ENCODE measurements around the gene ZBTB21. TPM values are rescaled to one million over a fixed set of nuclear protein-coding genes. Genes with fewer than 3 reads are reported as not detected.

The ZBTB21 gene
- total and polyA plus RNA-seq, 2 experiments from 2014 or later: 10.7 TPM

GRCh38 chr21:41965461-41966013 lies 44.6 kb downstream of the ZBTB21 start:
- no peak for TF ChIP-seq EZH2 (IDR thresholded peaks at IDR 0.05; ENCODE audit: insufficient read depth, poor library complexity, severe bottlenecking)
- TF ChIP-seq EZH2phosphoT487 (IDR thresholded peaks at IDR 0.05; ENCODE audit: insufficient read depth, low read depth): no peak
- Histone ChIP-seq H2AFZ (no peak overlapping the region), H3K9ac (no peak overlapping the region), H3K9me2 (ENCODE audit: insufficient read depth) (no peaks in the 10 kb centered on the region), H3K4me1 (ENCODE audit: insufficient read depth) (no peaks in the 10 kb centered on the region), H4K20me1 (ENCODE audit: insufficient read depth) (no peaks in the 10 kb centered on the region), H3F3A (ENCODE audit: insufficient read depth) (no peaks in the 10 kb centered on the region), H3K4me3 (no peak overlapping the region), H3K27ac (no peak overlapping the region), H3K79me2 (ENCODE audit: insufficient read depth) (no peaks in the 10 kb centered on the region), H3K4me2 (ENCODE audit: unreplicated experiment) (no peak overlapping the region), H3K36me3 (ENCODE audit: low read depth) (no peaks in the 10 kb centered on the region), H3K27me3 (replicated peaks; ENCODE audit: insufficient read depth) (no peaks in the 10 kb centered on the region), H3K9me3 (ENCODE audit: low read depth) (no peaks in the 10 kb centered on the region)
- in situ Hi-C loops (cut with MboI): no loop called here
- no peak for DNase-seq
- WGBS, 2 experiments (ENCODE audit: low coverage in 1 of 2, low lambda C conversion rate in 2 of 2, missing lambda C conversion rate in 2 of 2): 79 to 81% methylated on average over 10 of the region's 10 CpGs

DNA sequence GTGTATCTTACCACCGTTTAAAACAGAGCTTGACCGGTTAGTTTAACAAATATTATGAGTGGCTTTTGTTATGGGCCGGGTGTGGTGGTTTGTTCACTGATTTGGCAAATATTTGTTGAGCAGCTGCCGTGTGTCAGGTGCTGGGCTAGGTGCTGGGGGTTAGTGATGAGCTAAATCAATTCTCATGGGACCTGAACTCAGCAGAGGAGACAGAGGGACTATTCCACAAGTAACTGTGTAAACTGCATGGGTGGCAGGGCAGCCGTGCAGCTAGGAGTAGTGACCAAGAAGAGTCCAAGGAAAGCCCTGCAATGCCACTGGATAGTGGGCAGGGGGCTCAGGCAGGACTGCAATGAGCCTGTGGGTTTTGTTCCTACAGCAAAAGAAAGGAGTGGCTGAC lies 45.1 kb downstream of the ZBTB21 start:
- H3K4me1 ChIP-seq (ENCODE audit: insufficient read depth): no peaks in the 10 kb centered on the region
- no peak overlapping the region for H3K27ac ChIP-seq
- H3K9me3 ChIP-seq (ENCODE audit: low read depth): no peaks in the 10 kb centered on the region
- H3K27me3 ChIP-seq (replicated peaks; ENCODE audit: insufficient read depth): no peaks in the 10 kb centered on the region
- H2AFZ ChIP-seq: no peak overlapping the region
- 61 to 67% methylated on average over 5 of the region's 5 CpGs for WGBS, 2 experiments (ENCODE audit: low coverage in 1 of 2, low lambda C conversion rate in 2 of 2, missing lambda C conversion rate in 2 of 2)
- no peaks in the 10 kb centered on the region for H3F3A ChIP-seq (ENCODE audit: insufficient read depth)
- in situ Hi-C loops (cut with MboI): no loop called here
- no peak for DNase-seq
- no peak overlapping the region for H3K4me3 ChIP-seq
- H3K4me2 ChIP-seq (ENCODE audit: unreplicated experiment): no peak overlapping the region
- H3K9ac ChIP-seq: no peak overlapping the region
- H3K9me2 ChIP-seq (ENCODE audit: insufficient read depth): no peaks in the 10 kb centered on the region
- H3K79me2 ChIP-seq (ENCODE audit: insufficient read depth): no peaks in the 10 kb centered on the region
- H4K20me1 ChIP-seq (ENCODE audit: insufficient read depth): no peaks in the 10 kb centered on the region
- no peaks in the 10 kb centered on the region for H3K36me3 ChIP-seq (ENCODE audit: low read depth)
- TF ChIP-seq EZH2phosphoT487 (IDR thresholded peaks at IDR 0.05; ENCODE audit: insufficient read depth, low read depth): no peak
- TF ChIP-seq EZH2 (IDR thresholded peaks at IDR 0.05; ENCODE audit: insufficient read depth, poor library complexity, severe bottlenecking): no peak

GRCh38 chr21:41964171-41964570 lies 46.0 kb downstream of the ZBTB21 start:
- in situ Hi-C loops (cut with MboI): no loop called here
- Histone ChIP-seq H3K79me2 (ENCODE audit: insufficient read depth) (no peaks in the 10 kb centered on the region), H4K20me1 (ENCODE audit: insufficient read depth) (no peaks in the 10 kb centered on the region), H3K36me3 (ENCODE audit: low read depth) (no peaks in the 10 kb centered on the region), H3K4me3 (no peak overlapping the region), H3K9me2 (ENCODE audit: insufficient read depth) (no peaks in the 10 kb centered on the region), H3K27me3 (replicated peaks; ENCODE audit: insufficient read depth) (no peaks in the 10 kb centered on the region), H3K27ac (no peak overlapping the region), H3K4me1 (ENCODE audit: insufficient read depth) (no peaks in the 10 kb centered on the region), H3K9me3 (ENCODE audit: low read depth) (no peaks in the 10 kb centered on the region), H3K4me2 (ENCODE audit: unreplicated experiment) (no peak overlapping the region), H3F3A (ENCODE audit: insufficient read depth) (no peaks in the 10 kb centered on the region), H3K9ac (no peak overlapping the region), H2AFZ (no peak overlapping the region)
- WGBS, 2 experiments (ENCODE audit: low coverage in 1 of 2, low lambda C conversion rate in 2 of 2, missing lambda C conversion rate in 2 of 2): 90 to 93% methylated on average over 8 of the region's 8 CpGs
- no peak for DNase-seq
- TF ChIP-seq EZH2phosphoT487 (IDR thresholded peaks at IDR 0.05; ENCODE audit: insufficient read depth, low read depth): no peak
- TF ChIP-seq EZH2 (IDR thresholded peaks at IDR 0.05; ENCODE audit: insufficient read depth, poor library complexity, severe bottlenecking): no peak

- peaks cover 13% of the 10 kb centered on the region; the same call in 1 of the 2 replicates for H3F3A ChIP-seq (ENCODE audit: insufficient read depth)
- no peaks in the 10 kb centered on the region for H3K9me3 ChIP-seq (ENCODE audit: low read depth)
- H3K9me2 ChIP-seq (ENCODE audit: insufficient read depth): no peaks in the 10 kb centered on the region
- H3K36me3 ChIP-seq (ENCODE audit: low read depth): no peaks in the 10 kb centered on the region
- H3K9ac ChIP-seq: no peak overlapping the region
- in situ Hi-C loops (cut with MboI): no loop called here
- H3K4me2 ChIP-seq (ENCODE audit: unreplicated experiment): no peak overlapping the region
- peaks cover 12% of the 10 kb centered on the region for H3K4me1 ChIP-seq (ENCODE audit: insufficient read depth)
- no peaks in the 10 kb centered on the region for H3K79me2 ChIP-seq (ENCODE audit: insufficient read depth)
- H4K20me1 ChIP-seq (ENCODE audit: insufficient read depth): no peaks in the 10 kb centered on the region
- no peak for DNase-seq
- 89 to 91% methylated on average over 11 of the region's 11 CpGs for WGBS, 2 experiments (ENCODE audit: low coverage in 1 of 2, low lambda C conversion rate in 2 of 2, missing lambda C conversion rate in 2 of 2)
- no peaks in the 10 kb centered on the region for H3K27me3 ChIP-seq (replicated peaks; ENCODE audit: insufficient read depth)
- H3K4me3 ChIP-seq: no peak overlapping the region
- H3K27ac ChIP-seq: no peak overlapping the region
- TF ChIP-seq EZH2phosphoT487 (IDR thresholded peaks at IDR 0.05; ENCODE audit: insufficient read depth, low read depth) (no peak), EZH2 (IDR thresholded peaks at IDR 0.05; ENCODE audit: insufficient read depth, poor library complexity, severe bottlenecking) (no peak)
- H2AFZ ChIP-seq: no peak overlapping the region
Measured at GRCh38 chr21:41962425-41962966, 47.7 kb downstream of the ZBTB21 start.

Measured in GM23248 (cell line).